C4-2B (cell line): ENCODE data around the gene CDC14A.

ENCODE experiments used
- ZFX ChIP-seq: fragments of 450-650 bp; IDR thresholded peaks from 2 replicates; pipeline ENCODE4 v1.6.1; 2017
- TF ChIP-seq, protein P1 (sequence below): fragments of 450-650 bp; conservative IDR thresholded peaks from 2 replicates; pipeline ENCODE4 v1.5.1; 2017; ENCODE audit warnings: mild to moderate bottlenecking

DNA sequence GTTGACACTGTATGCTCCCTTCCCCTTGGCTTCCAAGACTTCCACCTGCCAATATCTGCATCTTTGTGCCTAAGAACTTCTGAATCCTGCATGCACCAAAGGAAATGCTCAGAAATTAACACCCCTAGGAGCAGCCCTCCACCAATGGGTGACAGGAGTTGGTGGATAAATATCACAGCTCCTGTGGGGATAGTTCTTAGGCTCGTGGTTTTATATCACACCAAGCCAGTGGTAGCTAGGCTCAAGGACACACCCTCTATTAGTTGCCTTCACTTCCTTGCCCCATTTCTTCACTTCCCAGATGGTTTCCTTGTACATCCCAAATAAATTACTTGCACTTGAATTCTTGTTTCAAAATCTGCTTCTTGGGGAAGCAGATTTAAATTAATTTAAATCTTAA is 16.9 kb upstream of the CDC14A start:
- TF ChIP-seq, protein P1, sequence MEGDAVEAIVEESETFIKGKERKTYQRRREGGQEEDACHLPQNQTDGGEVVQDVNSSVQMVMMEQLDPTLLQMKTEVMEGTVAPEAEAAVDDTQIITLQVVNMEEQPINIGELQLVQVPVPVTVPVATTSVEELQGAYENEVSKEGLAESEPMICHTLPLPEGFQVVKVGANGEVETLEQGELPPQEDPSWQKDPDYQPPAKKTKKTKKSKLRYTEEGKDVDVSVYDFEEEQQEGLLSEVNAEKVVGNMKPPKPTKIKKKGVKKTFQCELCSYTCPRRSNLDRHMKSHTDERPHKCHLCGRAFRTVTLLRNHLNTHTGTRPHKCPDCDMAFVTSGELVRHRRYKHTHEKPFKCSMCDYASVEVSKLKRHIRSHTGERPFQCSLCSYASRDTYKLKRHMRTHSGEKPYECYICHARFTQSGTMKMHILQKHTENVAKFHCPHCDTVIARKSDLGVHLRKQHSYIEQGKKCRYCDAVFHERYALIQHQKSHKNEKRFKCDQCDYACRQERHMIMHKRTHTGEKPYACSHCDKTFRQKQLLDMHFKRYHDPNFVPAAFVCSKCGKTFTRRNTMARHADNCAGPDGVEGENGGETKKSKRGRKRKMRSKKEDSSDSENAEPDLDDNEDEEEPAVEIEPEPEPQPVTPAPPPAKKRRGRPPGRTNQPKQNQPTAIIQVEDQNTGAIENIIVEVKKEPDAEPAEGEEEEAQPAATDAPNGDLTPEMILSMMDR = no peak
- TF ChIP-seq ZFX = no peak
